WTC11 (cell line): ENCODE results near the gene GLYR1. TPM values are rescaled to one million over a fixed set of nuclear protein-coding genes. Genes with fewer than 3 reads are reported as not detected.

ENCODE experiments used
- ATAC-seq: fragments of 200-7000 bp; cut with Tn5 transposase; 2 replicates; pipeline ENCODE4 v1.10.0; 2021; ENCODE audit warnings: mild to moderate bottlenecking, moderate library complexity
- CTCF ChIA-PET: fragments of 300-600 bp; sonication (Branson Sonifier 250); formaldehyde crosslinking; loops from one replicate; lab custom pipeline; 2021; ENCODE audit warnings: antibody characterized with exemption; lab: Charles Lee
- POLR2A ChIA-PET: fragments of 350-600 bp; sonication (Branson Sonifier 250); formaldehyde crosslinking; loops from one replicate; lab custom pipeline; 2021; ENCODE audit warnings: antibody characterized with exemption; lab: Charles Lee
- DNase-seq: peaks from one replicate; pipeline ENCODE4 v3.0.0; 2021; ENCODE audit warnings: low spot score
- H3K27ac Mint-ChIP-seq: 2 replicates; pipeline ENCODE4 v1.8.0; 2021; ENCODE audit warnings: mixed read lengths
- H3K27me3 Mint-ChIP-seq: 2 replicates; pipeline ENCODE4 v1.8.0; 2021; ENCODE audit warnings: low read depth, mild to moderate bottlenecking, moderate library complexity, mixed read lengths
- H3K36me3 Mint-ChIP-seq: 2 replicates; pipeline ENCODE4 v1.8.0; 2021; ENCODE audit warnings: mixed read lengths
- H3K4me1 Mint-ChIP-seq: 2 replicates; pipeline ENCODE4 v1.8.0; 2022; ENCODE audit warnings: mixed read lengths
- H3K4me3 Mint-ChIP-seq: 2 replicates; pipeline ENCODE4 v1.8.0; 2021; ENCODE audit warnings: mild to moderate bottlenecking, moderate library complexity, mixed read lengths
- H3K9me3 Mint-ChIP-seq: 2 replicates; pipeline ENCODE4 v1.8.0; 2021; ENCODE audit warnings: mixed read lengths
- CREB1 ChIP-seq: sonication (generic); formaldehyde crosslinking; IDR thresholded peaks from 2 replicates; pipeline ENCODE4 v1.8.0; 2023; ENCODE audit warnings: mild to moderate bottlenecking, missing genetic modification reagents
- E2F5 ChIP-seq: sonication (generic); formaldehyde crosslinking; IDR thresholded peaks from 2 replicates; pipeline ENCODE4 v1.8.1; 2022; ENCODE audit warnings: mild to moderate bottlenecking, moderate library complexity, missing genetic modification reagents
- FOXJ3 ChIP-seq: sonication (generic); formaldehyde crosslinking; IDR thresholded peaks from 2 replicates; pipeline ENCODE4 v1.9.0; 2021; ENCODE audit warnings: missing genetic modification reagents, mild to moderate bottlenecking, borderline replicate concordance
- FOXP4 ChIP-seq: sonication (generic); formaldehyde crosslinking; IDR thresholded peaks from 2 replicates; pipeline ENCODE4 v1.8.0; 2022; ENCODE audit warnings: mild to moderate bottlenecking, missing genetic modification reagents
- HMGA2 ChIP-seq: fragments of 250-450 bp; sonication (Bioruptor Pico); IDR thresholded peaks from 2 replicates; pipeline ENCODE4 v1.4.0; 2021; ENCODE audit warnings: mild to moderate bottlenecking, moderate library complexity
- HMGXB4 ChIP-seq: sonication (generic); formaldehyde crosslinking; IDR thresholded peaks from 2 replicates; pipeline ENCODE4 v1.8.1; 2023; ENCODE audit warnings: mild to moderate bottlenecking, moderate library complexity, missing genetic modification reagents
- IRF2 ChIP-seq: sonication (generic); formaldehyde crosslinking; IDR thresholded peaks from 2 replicates; pipeline ENCODE4 v1.8.0; 2022; ENCODE audit warnings: low read depth, missing genetic modification reagents, borderline replicate concordance
- NR1H2 ChIP-seq: sonication (generic); formaldehyde crosslinking; IDR thresholded peaks from 2 replicates; pipeline ENCODE4 v1.9.0; 2021; ENCODE audit warnings: mild to moderate bottlenecking, moderate library complexity, missing genetic modification reagents
- NR3C1 ChIP-seq: sonication (generic); formaldehyde crosslinking; conservative IDR thresholded peaks from 2 replicates; pipeline ENCODE4 v1.8.1; 2023; ENCODE audit warnings: low read depth, mild to moderate bottlenecking, missing genetic modification reagents
- OVOL2 ChIP-seq: fragments of 250-450 bp; sonication (Bioruptor Pico); IDR thresholded peaks from 2 replicates; pipeline ENCODE4 v1.9.0; 2021; ENCODE audit warnings: mild to moderate bottlenecking, borderline replicate concordance
- RELA ChIP-seq: sonication (generic); formaldehyde crosslinking; IDR thresholded peaks from 2 replicates; pipeline ENCODE4 v1.8.1; 2022; ENCODE audit warnings: missing genetic modification reagents, mild to moderate bottlenecking, borderline replicate concordance
- RORB ChIP-seq: fragments of 250-450 bp; sonication (Bioruptor Pico); IDR thresholded peaks from 2 replicates; pipeline ENCODE4 v1.9.0; 2021; ENCODE audit warnings: mild to moderate bottlenecking
- SMAD3 ChIP-seq: sonication (generic); formaldehyde crosslinking; IDR thresholded peaks from 2 replicates; pipeline ENCODE4 v1.8.0; 2022; ENCODE audit warnings: missing genetic modification reagents, mild to moderate bottlenecking, borderline replicate concordance
- SOX15 ChIP-seq: fragments of 250-450 bp; sonication (Bioruptor Pico); IDR thresholded peaks from 2 replicates; pipeline ENCODE4 v1.9.0; 2021; ENCODE audit warnings: mild to moderate bottlenecking
- SP1 ChIP-seq: sonication (generic); formaldehyde crosslinking; conservative IDR thresholded peaks from 2 replicates; pipeline ENCODE4 v1.8.1; 2022; ENCODE audit warnings: missing genetic modification reagents
- TEAD1 ChIP-seq: sonication (generic); formaldehyde crosslinking; IDR thresholded peaks from 2 replicates; pipeline ENCODE4 v1.8.0; 2022; ENCODE audit warnings: mild to moderate bottlenecking, missing genetic modification reagents
- TEAD4 ChIP-seq: sonication (generic); formaldehyde crosslinking; IDR thresholded peaks from 2 replicates; pipeline ENCODE4 v1.8.0; 2022; ENCODE audit warnings: mild to moderate bottlenecking, missing genetic modification reagents
- ZNF232 ChIP-seq: sonication (generic); formaldehyde crosslinking; IDR thresholded peaks from 2 replicates; pipeline ENCODE4 v1.8.0; 2022; ENCODE audit warnings: mild to moderate bottlenecking, missing genetic modification reagents
- ZNF281 ChIP-seq: sonication (generic); formaldehyde crosslinking; IDR thresholded peaks from 2 replicates; pipeline ENCODE4 v1.8.0; 2023; ENCODE audit warnings: mild to moderate bottlenecking, missing genetic modification reagents
- ZNF396 ChIP-seq: fragments of 250-450 bp; sonication (Bioruptor Pico); IDR thresholded peaks from 2 replicates; pipeline ENCODE4 v1.8.0; 2021; ENCODE audit warnings: mild to moderate bottlenecking, moderate library complexity, borderline replicate concordance
- ZNF416 ChIP-seq: fragments of 250-450 bp; sonication (Bioruptor Pico); IDR thresholded peaks from 2 replicates; pipeline ENCODE4 v1.9.0; 2021; ENCODE audit warnings: mild to moderate bottlenecking, inconsistent platforms
- ZNF423 ChIP-seq: fragments of 250-450 bp; sonication (Bioruptor Pico); IDR thresholded peaks from 2 replicates; pipeline ENCODE4 v2.1.2; 2022; ENCODE audit warnings: mild to moderate bottlenecking, moderate library complexity
- ZNF671 ChIP-seq: fragments of 250-450 bp; sonication (Bioruptor Pico); IDR thresholded peaks from 2 replicates; pipeline ENCODE4 v1.8.0; 2021; ENCODE audit warnings: mild to moderate bottlenecking
- total RNA-seq: library from RNA; stranded (reverse); gene quantifications from 3 replicates; pipeline ENCODE4 v1.2.3, GENCODE V29; 2021

Gene GLYR1
- total RNA-seq, 1 experiment from 2014 or later: 103 TPM

GRCh38 chr16:4820652-4821051 lies 26.4 kb downstream of the GLYR1 start:
- CTCF ChIA-PET: no interaction called here
- DNase-seq: no peak

GRCh38 chr16:4814542-4815173 lies 32.4 kb downstream of the GLYR1 start:
- POLR2A ChIA-PET: no interaction called here
- no peak for TF ChIP-seq CREB1 (CRISPR knock-in tag)
- no peak for TF ChIP-seq E2F5 (CRISPR knock-in tag)
- no peak for TF ChIP-seq NR1H2 (CRISPR knock-in tag)
- TF ChIP-seq OVOL2 (CRISPR knock-in tag): no peak
- no peak for TF ChIP-seq SP1 (CRISPR knock-in tag)
- no peak for TF ChIP-seq ZNF281 (CRISPR knock-in tag)
- TF ChIP-seq HMGA2 (CRISPR knock-in tag): no peak
- no peak for TF ChIP-seq RORB
- no peak for TF ChIP-seq SMAD3 (CRISPR knock-in tag)
- TF ChIP-seq IRF2: no peak
- no peak for TF ChIP-seq FOXJ3 (CRISPR knock-in tag)

More at GRCh38 chr16:4820652-4821051, 26.4 kb downstream of the GLYR1 start:
- H3K36me3 Mint-ChIP-seq: peaks cover 60% of the 10 kb centered on the region
- no peaks in the 10 kb centered on the region for H3K4me1 Mint-ChIP-seq
- no peaks in the 10 kb centered on the region for H3K9me3 Mint-ChIP-seq
- H3K27ac Mint-ChIP-seq: no peak overlapping the region
- ATAC-seq: no peak
- no peak for TF ChIP-seq RELA (CRISPR knock-in tag)
- no peak for TF ChIP-seq ZNF396 (CRISPR knock-in tag)
- TF ChIP-seq ZNF671: no peak
- no peak for TF ChIP-seq ZNF232 (CRISPR knock-in tag)
- TF ChIP-seq ZNF416: no peak
- TF ChIP-seq TEAD1 (CRISPR knock-in tag): no peak
- no peak for TF ChIP-seq SOX15 (CRISPR knock-in tag)
- no peak for TF ChIP-seq ZNF423
- no peak for TF ChIP-seq HMGXB4
- TF ChIP-seq NR1H2 (CRISPR knock-in tag): no peak
- TF ChIP-seq NR3C1 (CRISPR knock-in tag): no peak
- TF ChIP-seq TEAD4: no peak
- TF ChIP-seq FOXJ3 (CRISPR knock-in tag): no peak
- TF ChIP-seq ZNF281 (CRISPR knock-in tag): no peak
- no peak for TF ChIP-seq FOXP4 (CRISPR knock-in tag)
- no peaks in the 10 kb centered on the region for H3K27me3 Mint-ChIP-seq
- H3K4me3 Mint-ChIP-seq: no peak overlapping the region
- POLR2A ChIA-PET: no interaction called here

More at GRCh38 chr16:4814542-4815173, 32.4 kb downstream of the GLYR1 start:
- ATAC-seq: no peak; the same call in 1 of the 2 replicates
- Mint-ChIP-seq H3K27me3 (no peaks in the 10 kb centered on the region), H3K9me3 (no peaks in the 10 kb centered on the region), H3K4me3 (no peak overlapping the region), H3K4me1 (no peaks in the 10 kb centered on the region), H3K27ac (no peak overlapping the region), H3K36me3 (peaks cover 67% of the 10 kb centered on the region)
- CTCF ChIA-PET: interaction anchor here (0.7 to 1.3 kb wide), 5 partner anchors 12 to 211 kb away, joined by 3 to 7 read pairs (median 3); partner anchors contain the start of genes ANKS3, DNAAF8 and ROGDI
- no peak for DNase-seq
